G401.6 (cell line): Measurements from ENCODE around the gene SLC25A43.
"Not testable (repeated sequence)": the region's sequence is repeated elsewhere in the genome, so short reads cannot be mapped to it uniquely, and the experiment has no call there.

ENCODE experiments used
- FAIRE-seq: peaks from 2 replicates; lab custom pipeline; 2012; peaks lifted over from hg19 to GRCh38; lab: Jason Lieb, UNC

Gene SLC25A43

DNA sequence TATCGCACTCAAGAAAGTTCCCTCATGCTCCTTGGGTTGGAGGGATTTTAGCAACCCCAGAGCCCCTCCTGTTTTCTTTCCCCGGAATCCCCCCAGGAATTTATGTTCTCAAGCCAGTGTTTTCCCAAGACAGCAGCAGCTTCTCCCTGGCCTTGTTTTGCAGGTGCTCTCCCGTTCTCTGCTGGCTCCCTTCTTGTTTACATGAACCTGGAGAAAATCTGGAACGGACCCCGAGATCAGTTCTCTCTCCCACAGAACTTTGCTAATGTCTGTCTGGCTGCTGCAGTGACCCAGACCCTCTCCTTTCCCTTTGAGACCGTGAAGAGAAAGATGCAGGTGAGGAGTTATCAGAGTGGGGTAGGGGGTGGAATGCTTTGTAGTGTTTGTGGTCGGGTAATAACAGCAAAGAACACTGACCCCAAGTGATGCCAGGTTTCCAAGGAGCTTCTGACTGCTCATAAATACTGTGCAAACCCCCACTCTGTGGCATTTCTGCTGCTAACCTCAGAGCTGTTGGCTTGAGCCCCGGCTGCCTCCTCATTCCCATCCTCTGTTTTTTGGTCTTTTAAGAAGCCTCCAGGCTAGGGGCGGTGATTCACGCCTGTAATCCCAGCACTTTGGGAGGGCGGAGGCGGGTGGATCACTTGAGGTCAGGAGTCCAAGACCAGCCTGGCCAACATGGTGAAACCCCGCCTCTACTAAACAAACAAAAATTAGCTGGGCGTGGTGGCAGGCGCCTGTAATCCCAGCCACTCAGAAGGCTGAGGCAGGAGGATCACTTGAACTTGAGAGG, 11.1 kb downstream of the SLC25A43 start:
- no peak for FAIRE-seq

DNA sequence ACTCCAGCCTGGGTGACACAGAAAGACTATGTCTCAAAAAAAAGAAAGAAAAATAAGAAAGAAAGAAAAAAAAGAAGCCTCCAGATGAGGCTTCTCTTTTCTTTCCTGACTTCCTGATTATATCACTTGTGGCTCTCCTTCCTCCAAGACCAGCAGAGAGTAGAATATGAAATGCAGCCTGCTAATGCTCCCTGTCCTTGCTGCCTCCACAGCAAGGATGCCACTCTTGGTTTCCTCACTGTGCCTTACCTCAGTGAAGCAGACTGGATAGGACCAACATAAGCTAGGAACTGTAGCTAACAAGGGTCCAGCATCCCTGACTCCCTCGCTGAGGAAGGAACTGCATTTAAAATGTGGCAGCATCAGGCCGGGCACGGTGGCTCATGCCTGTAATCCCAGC, 11.7 kb downstream of the SLC25A43 start:
- no peak for FAIRE-seq

DNA sequence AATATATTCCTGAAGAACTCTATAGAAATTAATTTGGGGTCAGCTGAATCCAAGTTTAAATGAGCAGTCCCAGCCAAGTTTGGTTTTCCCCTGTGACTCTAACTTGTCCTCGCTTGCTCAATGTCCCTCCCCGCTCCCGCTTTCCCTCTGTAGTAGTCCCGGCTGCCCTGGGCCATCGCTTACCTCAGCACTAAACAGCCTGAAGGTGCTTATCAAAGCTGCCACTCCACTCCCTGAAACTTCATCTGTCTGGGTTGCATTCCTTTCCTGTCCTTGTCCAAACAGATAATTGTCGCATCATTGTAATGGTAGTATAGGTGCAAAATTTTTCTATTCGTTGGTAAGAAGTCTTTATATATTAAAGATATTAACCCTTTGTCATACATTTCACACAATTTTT, 12.8 kb downstream of the SLC25A43 start:
- FAIRE-seq: no peak

DNA sequence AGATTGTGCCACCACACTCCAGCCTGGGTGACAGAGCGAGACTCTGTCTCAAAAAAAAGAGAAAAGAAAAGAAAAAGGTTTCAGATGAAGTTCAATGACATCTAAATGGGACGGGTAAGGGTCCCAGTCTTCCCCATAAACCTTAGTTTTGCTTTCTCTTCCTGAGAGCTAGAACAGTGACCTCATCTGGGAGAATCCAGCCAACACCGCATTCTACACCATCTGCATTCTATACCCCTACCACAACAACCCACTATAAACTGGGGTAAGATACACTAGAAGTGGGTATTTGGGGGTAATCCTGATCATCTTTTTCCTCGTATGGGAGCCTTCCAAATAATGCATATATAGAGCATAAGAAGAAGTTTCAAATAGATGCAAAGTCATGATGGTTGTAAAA, 18.2 kb downstream of the SLC25A43 start:
- no peak for FAIRE-seq

DNA sequence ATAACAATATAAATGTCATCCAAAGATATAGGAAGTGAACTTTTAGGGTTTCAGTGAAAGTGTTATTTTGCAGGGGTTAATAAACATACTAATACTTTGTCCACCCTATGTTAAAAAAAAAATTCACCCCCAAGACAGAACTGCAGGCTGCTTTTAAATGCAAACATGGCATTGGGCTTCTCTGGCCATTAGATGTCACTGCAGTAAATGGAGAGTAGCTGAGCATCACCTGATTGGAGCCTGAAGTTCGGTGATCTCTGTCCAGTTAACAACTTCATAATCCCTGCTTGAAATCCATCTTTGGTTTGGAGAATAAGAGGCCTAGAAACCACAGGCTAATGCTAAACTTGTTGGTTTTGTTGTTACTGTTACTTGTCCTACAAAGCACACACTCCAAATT, 18.7 kb downstream of the SLC25A43 start:
- FAIRE-seq: peak; percentile 50

DNA sequence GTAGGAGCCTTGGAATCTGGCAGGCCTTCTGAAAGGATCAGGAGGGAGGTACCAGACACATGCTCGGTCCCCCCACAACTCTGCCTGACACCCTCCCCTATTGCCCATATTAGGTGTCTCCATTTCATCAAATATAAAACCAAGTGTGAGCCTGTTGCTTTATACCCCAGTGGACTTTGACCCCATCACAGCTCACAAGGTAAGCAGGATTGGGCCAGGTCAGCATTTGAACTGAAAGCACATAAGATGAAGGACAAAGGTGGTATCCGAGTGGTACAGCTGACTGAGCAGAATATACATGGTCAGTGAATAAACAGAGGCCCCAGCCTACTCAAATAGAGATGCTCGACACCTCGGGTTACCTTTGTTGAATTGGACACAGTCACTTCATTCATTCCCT, 20.0 kb downstream of the SLC25A43 start:
- no peak for FAIRE-seq

DNA sequence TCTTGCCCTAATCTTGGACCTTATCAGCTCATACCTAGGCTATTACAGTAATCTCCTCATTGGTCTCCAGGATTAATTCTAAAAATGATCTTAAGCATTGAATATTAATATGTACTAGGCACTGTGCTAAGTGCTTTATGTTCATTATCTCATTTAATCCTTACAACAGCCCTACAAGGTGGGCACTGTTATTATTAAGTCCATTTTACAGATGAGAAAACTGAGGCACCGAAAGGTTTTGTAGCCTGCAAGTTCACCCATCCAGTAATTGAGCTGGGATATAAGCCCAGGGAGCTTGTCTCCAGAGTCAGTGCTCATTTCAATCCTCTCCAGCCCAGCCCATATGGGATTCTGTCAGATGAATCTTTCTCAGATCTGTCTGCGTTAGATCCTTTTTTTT, 20.8 kb downstream of the SLC25A43 start:
- no peak for FAIRE-seq

DNA sequence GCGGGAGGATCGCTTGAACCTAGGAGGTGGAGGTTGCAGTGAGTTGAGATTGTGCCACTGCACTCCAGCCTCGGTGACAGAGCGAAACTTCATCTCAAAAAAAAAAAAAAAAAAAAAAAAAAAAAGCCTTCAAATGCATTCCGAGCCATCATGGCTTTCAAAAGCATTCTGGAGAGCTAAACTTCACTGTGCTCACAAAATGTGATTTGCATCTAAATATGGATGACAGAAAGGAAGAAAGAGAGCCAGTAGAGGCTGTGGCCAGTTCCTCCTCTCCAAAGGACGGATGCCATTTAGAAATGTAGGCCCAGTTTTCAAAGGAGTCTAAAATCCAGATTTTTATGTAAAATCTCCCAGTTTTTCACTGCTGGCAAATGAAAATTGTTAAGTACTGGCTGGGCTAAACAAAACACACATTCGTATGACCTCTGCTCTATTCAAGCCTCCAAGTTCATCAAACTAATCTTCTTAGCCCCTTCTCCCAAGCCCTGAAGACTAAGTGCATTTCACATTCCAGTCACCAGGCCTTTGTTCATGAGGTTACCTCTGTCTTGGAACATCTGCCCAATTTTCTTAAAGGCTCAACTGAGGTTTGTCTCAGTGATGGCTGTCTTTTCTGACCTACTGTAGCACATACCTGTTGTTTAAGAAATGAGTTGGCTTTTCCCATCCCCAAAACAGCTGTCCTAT, 22.0 kb downstream of the SLC25A43 start:
- no peak for FAIRE-seq

DNA sequence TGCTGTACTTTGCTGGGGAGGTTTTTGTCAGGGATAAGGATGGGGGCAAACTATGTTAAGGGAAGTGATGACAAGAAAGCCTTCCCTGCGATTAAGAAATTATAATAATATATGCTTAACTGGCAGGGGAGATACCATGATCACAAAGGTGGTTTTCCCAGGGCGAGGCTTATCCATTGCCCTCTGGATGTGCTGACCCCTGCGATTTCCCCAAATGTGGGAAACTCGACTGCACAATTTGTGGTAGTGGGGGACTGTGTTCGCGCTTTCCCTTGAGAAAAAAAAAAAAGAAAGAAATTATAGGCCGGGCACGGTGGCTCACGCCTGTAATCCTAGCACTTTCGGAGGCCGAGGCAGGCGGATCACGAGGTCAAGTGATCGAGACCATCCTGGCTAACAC, 24.5 kb downstream of the SLC25A43 start:
- no peak for FAIRE-seq

DNA sequence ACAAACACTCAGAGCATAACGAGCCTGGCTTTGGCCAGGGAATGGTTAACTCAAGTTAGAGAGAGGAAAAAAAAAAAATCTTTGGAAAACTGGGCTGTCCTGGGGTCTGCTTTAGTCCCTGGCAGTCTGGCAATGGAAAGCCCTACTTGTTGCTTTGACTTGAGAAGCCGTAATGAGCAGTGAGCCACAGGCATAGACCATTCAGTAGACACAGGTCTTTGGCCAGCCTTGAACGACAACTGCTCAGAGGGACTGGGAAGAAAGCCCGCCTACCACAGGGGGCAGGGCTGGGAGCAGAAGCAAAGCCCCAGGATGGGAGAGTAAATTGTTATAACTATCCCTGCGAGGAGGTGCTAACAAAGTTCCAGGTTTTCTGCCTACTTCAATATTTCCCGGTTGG, 25.9 kb downstream of the SLC25A43 start:
- no peak for FAIRE-seq

DNA sequence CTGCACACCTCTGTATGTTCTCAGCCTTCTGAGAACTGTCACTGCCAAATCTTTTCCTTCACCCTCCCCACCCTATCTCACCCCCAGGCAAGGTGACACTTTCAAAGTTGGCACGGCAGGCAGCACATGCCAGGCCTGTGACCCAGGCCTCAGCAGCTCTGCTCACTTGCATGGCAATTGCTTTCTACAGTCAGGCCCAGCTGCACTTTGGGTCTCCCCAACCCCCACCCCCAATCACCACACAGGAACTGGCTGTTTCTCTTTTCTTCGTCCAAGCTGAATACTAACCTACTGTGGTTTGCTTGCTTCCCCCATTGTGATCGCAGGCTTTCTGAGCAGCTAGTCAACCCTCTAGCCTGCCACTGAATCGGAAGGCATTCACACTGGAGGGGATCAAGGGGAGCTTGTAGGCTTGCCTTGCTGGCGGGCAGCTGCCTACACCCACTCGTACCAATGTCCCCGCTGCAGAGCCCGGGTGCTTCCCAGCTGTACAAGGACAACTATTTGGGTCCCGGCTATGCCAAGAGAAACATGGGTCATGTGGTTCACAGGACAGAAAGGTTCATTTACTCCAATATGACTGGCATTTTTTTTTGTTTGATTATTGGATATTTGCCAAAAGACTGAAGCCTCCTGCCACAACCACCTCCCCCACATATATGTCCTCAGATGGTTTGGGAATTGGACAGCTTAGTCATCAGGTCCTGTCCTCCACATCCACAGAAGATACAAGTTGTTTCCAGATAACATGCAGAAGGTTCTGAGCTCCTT, 28.1 kb downstream of the SLC25A43 start:
- no peak for FAIRE-seq

DNA sequence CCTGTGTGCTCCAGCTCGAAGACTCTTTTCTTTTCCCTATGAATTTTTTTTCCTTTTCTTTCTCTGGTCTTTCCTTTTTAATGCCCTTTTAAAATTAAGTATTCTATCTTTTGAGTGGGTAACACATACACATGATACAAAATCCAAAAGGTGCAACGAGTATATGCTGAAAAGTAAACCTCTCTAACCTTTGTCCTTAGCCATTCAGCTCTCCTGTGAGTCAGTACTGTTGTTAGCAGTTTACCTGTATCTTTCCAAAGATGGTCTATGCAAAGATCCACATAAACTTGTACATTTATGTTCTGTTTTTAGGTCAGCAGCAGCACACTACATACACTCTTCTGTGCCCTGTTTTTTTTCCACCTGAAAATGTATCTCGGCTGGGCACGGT, 28.7 kb downstream of the SLC25A43 start:
- FAIRE-seq: no peak

DNA sequence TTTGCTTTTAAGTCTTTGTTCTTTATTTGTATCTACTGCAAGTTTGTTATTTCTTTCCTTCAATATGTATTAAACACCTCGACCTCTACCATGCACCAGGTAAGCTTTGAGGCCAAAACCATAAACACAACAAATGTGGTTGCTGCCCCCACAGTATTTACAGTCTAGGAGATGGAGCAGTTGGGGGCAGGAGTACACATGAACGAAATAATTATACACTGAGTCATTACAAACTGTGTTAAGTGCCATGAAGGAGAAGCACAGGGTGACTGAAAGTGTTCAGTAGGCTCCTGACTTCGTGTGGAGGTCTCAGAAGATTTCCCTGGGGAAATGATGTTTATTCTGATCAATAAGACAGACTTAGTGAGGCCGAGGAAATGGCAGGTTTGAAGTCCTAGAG, 30.3 kb downstream of the SLC25A43 start:
- no peak for FAIRE-seq

DNA sequence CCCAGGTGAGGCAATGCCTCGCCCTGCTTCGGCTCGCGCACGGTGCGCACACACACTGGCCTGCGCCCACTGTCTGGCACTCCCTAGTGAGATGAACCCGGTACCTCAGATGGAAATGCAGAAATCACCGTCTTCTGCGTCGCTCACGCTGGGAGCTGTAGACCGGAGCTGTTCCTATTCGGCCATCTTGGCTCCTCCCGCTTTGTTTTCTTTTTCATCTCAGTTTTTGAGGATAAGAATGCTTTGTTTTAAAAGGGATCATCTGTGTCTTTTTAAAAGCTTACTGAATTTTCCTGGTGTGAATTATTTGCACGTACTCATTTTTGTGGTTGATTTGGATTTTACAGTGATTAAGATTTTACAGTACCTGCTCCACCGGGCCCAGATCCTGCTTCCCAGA, 42.2 kb downstream of the SLC25A43 start:
- FAIRE-seq: not testable (repeated sequence)

DNA sequence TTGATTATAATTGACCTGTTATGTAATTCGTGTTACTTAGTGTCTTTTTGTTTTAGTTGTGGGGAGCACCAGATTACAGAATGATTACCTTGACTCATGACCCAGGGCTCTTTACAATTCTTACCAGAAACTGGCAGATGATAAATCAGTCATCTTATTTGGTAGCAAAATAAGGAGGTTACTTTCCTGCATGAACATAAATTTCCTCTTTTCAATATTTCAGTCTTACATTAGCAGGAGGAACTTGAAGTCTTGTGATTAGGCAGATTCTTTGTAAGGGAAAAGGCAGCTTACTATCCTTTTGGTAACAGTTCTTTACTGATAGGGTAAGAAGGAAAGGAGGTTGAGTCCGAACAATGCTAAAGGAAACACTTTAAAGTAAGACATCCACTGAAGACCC, 43.1 kb downstream of the SLC25A43 start:
- FAIRE-seq: no peak

DNA sequence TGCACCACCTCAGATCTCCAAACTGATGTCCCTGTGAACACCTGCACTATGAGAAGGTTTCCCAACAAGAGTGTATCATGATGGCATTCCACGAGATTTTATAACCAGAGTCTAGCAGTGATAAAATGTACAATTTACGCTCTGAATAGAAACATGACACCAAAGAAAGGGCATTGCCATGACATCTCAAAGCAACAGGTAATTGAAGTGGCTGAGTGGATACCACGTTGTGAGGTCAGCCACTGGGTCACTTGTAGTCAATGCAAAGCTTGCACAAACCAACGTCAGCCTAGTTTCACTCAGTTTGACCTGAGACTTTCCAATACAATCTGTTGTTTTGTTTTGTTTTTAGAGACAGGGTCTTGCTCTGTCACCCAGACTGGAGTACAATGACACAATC, 54.1 kb downstream of the SLC25A43 start:
- FAIRE-seq: no peak

DNA sequence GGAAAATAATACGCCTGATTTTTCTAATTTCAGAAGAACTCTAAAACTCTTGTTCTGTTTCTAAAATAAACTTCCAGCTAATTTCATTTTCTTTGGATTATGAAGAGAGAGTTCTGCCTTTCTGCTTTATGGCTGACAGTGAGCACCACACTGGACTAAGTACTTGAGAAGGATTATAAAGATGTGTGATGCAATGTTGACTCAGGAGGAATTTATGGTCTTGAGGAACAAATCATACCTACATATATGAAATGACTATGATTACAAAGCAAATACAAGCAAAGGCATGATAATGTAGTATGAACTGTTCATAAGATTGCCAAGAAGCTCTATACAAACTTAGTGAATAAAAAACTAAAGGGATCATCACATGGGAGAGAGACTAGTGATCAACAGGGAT, 56.1 kb downstream of the SLC25A43 start:
- no peak for FAIRE-seq

DNA sequence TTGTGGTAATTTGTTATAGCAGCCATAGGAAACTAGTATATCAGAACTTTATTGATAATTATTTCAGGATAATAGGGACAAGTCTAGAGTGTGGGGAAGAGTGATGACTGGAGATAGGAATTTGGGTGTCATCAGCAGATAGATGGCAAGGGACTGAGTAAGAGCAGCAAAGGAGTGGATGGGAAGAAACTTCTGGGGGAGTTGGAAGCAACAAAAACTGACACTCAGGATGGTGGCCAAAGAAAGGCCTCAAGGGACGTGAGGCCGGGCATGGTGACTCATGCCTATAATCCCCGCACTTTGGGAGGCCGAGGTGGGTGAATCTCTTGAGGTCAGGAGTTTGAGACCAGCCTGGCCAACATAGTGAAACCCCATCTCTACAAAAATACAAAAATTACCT, 60.0 kb downstream of the SLC25A43 start:
- no peak for FAIRE-seq

DNA sequence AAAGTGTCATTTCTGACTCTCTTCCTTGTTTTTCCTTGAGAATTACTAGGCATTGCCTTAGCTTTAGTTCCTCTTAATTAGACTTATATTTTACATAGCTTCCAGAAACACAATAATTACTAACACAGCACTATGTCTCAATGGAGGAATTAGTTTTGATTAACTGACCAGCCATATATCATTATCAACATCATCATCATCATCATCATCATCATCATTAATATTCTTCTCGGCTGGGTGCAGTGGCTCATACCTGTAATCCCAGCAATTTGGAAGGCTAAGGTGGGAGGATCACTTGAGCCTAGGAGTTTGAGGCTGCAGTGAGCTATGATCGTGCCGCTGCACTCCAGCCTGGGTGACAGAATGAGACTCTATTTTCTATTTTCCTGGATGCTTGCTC, 66.4 kb downstream of the SLC25A43 start:
- FAIRE-seq: no peak

DNA sequence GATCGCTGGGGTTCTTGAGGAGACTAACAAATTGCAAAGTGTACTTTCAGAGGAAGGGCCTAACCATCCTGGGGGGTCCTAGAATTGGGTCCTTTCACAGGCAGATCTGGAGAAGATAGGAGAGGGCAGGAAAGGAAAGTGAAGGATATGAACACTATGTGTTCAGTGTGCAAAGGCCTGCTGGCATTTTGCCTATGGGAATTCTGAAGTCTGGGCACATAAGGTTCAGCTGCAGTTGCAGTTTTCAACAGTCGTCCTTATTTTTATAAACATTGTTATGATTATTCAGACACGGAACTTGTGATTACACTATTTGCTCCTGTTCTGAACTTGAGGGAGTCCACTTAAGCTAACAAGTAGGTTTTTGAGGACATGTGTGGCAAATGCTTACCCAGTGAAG, 67.8 kb downstream of the SLC25A43 start:
- FAIRE-seq: no peak

DNA sequence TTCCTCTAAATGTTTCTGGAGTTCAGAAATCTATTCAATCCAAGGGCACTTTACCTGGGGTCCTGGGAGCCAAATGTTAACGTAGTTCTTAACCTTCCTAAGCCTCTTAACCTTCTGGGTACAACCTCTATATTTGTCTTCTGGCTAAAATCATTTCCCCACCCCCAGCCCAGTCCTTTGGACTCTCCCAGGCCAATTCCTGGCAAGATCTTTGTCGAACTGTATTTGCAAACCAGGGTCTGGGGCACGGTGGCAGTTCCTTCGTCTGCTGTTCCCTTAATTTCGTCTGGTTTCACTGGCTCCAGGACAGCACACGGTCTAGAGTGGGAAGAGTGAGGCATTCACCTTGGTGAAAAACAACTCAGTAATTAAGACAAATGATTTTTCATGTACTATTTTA, 68.3 kb downstream of the SLC25A43 start:
- no peak for FAIRE-seq

DNA sequence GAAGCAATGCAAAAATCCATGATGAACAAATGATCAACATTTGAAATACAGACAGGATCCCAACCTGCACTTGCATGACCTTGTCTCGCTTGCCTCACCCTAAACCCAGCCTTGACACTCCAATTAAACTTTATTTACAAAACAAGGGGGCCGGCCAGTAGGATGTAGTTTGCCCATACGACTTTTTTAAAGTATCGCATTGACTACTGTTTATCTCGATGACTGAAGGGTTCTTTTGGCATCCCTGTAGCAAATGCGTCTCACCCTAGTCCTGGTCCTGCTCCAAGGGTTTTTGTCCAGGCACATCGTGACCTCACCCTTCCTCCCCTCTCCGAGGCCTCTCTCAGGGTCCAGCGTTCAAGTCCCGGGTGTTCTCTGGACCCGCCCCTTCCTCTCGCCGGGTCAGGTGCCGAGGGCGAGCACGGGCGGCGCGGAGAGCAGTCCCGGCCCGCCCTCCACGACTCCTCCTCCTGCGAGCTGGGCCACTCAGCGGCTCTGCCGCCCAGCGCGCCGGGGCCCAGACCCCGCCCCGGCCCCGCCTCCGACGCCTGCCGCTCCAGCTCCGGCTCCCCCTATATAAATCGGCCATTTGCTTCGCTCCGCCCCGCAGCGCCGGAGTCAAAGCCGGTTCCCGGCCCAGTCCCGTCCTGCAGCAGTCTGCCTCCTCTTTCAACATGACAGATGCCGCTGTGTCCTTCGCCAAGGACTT, 68.9 kb downstream of the SLC25A43 start, which contains the start of gene SLC25A5:
Gene SLC25A5 (plus strand): TSS at position 603 of the 709 bp plus-strand sequence. CDS start 72 bp downstream, at position 675.
- no peak for FAIRE-seq
